ENCODE data around the gene CD82.

CD82 gene, protein sequence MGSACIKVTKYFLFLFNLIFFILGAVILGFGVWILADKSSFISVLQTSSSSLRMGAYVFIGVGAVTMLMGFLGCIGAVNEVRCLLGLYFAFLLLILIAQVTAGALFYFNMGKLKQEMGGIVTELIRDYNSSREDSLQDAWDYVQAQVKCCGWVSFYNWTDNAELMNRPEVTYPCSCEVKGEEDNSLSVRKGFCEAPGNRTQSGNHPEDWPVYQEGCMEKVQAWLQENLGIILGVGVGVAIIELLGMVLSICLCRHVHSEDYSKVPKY

DNA sequence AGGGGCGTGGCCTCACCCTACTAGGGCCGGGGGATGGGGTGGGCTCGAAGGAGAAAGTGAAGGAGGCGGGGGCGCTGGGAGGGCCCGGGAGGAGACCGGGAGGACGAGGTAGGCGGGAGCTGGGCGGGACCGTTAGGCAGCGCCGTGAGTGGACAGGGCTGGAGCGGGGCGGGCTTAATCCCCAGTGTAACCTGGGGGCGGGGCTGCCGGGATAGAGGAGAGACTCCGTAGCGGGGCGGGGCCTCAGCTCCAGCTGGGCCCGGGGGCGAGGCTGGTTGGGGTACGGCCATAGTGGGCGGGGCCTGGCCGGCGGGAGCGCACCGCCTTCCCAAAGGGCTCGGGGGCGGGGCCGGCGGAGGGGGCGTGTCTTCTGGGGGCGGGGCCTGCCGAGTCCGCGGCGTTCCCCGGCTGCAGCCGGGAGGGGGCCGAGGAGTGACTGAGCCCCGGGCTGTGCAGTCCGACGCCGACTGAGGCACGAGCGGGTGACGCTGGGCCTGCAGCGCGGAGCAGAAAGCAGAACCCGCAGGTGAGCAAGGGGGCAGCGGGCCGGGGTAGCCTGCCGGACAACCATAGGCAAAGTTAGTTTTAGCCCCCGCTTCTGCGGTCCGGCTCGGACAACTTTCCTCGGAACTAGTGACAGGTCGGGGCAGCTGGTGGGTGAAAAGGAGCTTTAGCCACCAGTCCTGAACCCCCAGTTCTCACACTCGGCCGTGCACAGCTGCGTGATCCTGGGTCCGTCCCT is at the start of gene CD82:
Gene CD82 (plus strand): TSS at position 453 of the 742 bp plus-strand sequence. CDS start 29,000 bp downstream, outside the sequence.
- in situ Hi-C loops (cut with HindIII; ENCODE audit: low sequenced_read_pairs): no loop called here
- TF ChIP-seq, protein P1, sequence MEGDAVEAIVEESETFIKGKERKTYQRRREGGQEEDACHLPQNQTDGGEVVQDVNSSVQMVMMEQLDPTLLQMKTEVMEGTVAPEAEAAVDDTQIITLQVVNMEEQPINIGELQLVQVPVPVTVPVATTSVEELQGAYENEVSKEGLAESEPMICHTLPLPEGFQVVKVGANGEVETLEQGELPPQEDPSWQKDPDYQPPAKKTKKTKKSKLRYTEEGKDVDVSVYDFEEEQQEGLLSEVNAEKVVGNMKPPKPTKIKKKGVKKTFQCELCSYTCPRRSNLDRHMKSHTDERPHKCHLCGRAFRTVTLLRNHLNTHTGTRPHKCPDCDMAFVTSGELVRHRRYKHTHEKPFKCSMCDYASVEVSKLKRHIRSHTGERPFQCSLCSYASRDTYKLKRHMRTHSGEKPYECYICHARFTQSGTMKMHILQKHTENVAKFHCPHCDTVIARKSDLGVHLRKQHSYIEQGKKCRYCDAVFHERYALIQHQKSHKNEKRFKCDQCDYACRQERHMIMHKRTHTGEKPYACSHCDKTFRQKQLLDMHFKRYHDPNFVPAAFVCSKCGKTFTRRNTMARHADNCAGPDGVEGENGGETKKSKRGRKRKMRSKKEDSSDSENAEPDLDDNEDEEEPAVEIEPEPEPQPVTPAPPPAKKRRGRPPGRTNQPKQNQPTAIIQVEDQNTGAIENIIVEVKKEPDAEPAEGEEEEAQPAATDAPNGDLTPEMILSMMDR (IDR thresholded peaks at IDR 0.05; ENCODE audit: low read depth, low read length, missing control alignments): peak; percentile 13

GRCh38 chr11:44516688-44517507 is 48.6 kb upstream of the CD82 start:
- in situ Hi-C loops (cut with HindIII; ENCODE audit: low sequenced_read_pairs): no loop called here
- no peak overlapping the region for H3K4me3 ChIP-seq (ENCODE audit: low read depth, low read length)
- TF ChIP-seq, protein P1 (IDR thresholded peaks at IDR 0.05; ENCODE audit: low read depth, low read length, missing control alignments): no peak
- DNase-seq (ENCODE audit: low read depth): no peak

More for the DNA sequence above, at the start of gene CD82:
- peak within 1 kb of the TSS; percentile 47 for H3K4me3 ChIP-seq (ENCODE audit: low read depth, low read length)
- peak; percentile 93 for DNase-seq (ENCODE audit: low read depth)

DNA sequence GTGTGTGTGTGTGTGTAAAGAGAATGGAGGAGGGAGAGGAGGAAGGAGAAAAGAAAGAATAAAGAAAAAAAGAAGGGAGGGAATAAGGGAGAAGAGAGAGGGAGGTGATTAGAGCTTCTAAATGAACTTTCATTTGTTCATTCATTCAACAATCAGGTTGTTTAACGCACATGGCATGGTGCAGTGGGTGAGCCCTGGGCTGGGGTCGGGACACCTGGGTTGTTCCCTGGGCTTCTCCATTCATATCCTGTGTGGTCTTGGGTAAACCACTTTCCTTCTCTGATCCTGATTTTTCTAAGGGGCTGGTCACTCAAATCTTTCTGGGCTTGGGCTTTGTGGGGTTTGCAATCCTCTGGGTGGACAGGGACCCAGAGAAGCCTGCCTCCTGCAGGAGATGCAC is 47.9 kb upstream of the CD82 start:
- no peak for DNase-seq (ENCODE audit: low read depth)

DNA sequence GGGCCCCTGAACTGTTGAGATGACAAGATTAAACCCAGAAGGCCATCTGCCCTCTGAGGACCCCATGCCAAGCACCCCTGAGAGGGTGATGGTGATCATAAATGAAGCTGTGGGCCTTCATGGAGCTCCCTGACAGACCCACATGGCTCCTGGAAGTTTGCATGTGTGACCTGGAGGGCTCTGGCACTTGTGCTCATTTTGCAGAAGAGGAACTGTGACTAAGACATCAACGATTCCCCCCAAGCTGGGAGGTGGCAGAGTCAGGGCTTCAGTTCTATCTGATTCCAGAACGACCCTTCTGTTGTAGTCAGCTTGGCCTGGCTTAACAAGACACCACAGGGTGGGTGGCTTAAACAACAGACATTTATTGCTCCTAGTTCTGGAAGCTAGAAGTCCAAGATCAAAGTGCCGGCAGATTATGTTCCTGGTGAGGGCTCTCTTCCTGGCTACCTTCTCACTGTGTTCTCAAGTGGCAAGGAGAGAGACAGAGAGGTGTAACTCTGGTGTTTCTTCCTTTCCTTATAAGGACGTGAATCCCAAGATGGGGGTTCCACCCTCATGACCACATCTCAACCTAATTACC is 46.4 kb upstream of the CD82 start:
- DNase-seq (ENCODE audit: low read depth): no peak
- in situ Hi-C loops (cut with HindIII; ENCODE audit: low sequenced_read_pairs): no loop called here
- TF ChIP-seq, protein P1 (IDR thresholded peaks at IDR 0.05; ENCODE audit: low read depth, low read length, missing control alignments): no peak
- no peak overlapping the region for H3K4me3 ChIP-seq (ENCODE audit: low read depth, low read length)

More for the DNA sequence above, 47.9 kb upstream of the CD82 start:
- in situ Hi-C loops (cut with HindIII; ENCODE audit: low sequenced_read_pairs): no loop called here
- TF ChIP-seq, protein P1 (IDR thresholded peaks at IDR 0.05; ENCODE audit: low read depth, low read length, missing control alignments): no peak
- no peak overlapping the region for H3K4me3 ChIP-seq (ENCODE audit: low read depth, low read length)

DNA sequence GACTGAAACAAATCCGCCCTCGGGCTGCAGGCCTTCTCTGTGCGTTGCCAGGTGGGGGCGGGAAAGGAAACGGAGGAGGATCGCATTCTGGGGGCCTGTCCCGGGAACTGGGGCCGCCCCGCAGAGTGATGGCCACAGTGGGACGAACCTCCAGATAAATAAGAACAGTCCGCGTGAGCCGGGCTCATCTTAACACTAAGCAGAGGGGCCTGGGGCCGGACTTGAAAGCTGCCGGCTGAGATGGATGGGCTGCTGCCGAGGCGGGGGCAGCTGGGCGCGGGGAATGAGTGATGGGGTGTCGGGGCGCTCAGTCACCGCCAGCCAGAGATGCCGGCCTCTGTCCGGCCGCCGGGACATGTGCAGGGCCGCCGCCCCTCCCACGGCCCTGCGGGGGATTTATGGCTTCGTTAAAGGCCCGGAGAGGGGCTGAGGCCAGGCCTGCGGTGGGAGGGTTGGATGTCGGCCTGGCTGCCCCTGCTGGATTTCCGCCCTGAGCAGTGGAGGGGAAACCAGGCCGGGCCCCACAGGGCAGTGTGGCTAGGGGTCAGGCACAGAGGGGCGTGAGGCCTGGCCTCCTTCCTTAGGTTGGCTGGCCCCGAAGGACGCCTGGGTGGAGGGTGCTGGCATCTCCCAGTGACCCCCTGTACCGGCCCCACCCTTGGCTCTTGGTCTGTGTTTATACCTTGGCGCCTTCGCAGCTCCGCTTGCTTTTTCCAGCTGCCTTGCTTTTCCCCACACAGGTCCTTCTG is 45.3 kb upstream of the CD82 start:
- no peak overlapping the region for H3K4me3 ChIP-seq (ENCODE audit: low read depth, low read length)
- in situ Hi-C loops (cut with HindIII; ENCODE audit: low sequenced_read_pairs): no loop called here
- TF ChIP-seq, protein P1 (IDR thresholded peaks at IDR 0.05; ENCODE audit: low read depth, low read length, missing control alignments): no peak
- no peak for DNase-seq (ENCODE audit: low read depth)
